Measurements from ENCODE around the gene CHURC1.

CHURC1 gene

GRCh38 chr14:64954491-64955240 lies 40.4 kb downstream of the CHURC1 start:
- no peak for TF ChIP-seq CTCF (IDR thresholded peaks at IDR 0.05; ENCODE audit: low read depth, low read length, missing control alignments)
- H3K4me3 ChIP-seq (ENCODE audit: low read depth, low read length), result no peak overlapping the region
- DNase-seq (ENCODE audit: low read depth), result no peak

DNA sequence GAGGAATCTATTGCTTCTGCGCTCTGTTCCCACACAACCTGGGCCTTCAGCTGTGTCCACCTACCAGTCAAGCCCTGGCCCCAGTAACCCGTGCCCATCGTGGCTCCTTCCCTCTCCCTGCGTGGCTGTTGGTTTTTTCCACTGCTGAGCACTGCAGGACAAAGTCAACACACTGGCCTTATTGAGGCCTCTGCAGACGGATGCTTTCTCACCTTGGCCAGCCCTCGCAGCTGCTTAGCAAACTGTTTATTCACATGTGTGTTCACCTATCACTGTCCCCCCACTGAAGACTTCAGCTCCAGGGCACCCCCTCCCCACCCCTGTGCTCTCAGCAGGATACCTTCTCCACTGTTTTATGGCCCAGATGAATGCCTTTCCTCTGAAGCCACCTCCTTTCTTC lies 41.0 kb downstream of the CHURC1 start:
- DNase-seq (ENCODE audit: low read depth), result no peak
- H3K4me3 ChIP-seq (ENCODE audit: low read depth, low read length), result no peak overlapping the region
- TF ChIP-seq CTCF (IDR thresholded peaks at IDR 0.05; ENCODE audit: low read depth, low read length, missing control alignments), result no peak

- no peak overlapping the region for H3K4me3 ChIP-seq (ENCODE audit: low read depth, low read length)
- no peak for TF ChIP-seq CTCF (IDR thresholded peaks at IDR 0.05; ENCODE audit: low read depth, low read length, missing control alignments)
- DNase-seq (ENCODE audit: low read depth), result no peak
Measured at GRCh38 chr14:64956697-64957406, 42.6 kb downstream of the CHURC1 start.

DNA sequence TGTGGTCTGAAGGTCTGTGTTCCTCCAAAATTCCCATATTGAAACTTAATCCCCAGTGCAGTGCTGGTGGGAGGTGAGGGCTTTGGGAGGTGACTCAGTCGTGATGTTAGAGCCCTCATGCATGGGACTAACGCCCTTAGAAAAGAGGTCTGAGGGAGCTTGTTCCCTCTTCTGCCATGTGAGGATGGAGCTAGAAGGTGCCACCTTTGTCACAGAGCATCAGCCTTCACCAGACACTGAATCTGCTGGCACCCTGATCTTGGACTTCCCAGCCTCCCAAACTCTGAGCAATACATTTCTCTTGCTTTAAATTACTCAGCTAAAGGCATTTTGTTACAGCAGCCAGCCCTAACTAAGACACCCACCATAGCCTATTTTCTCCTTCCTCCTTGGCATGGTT lies 43.9 kb downstream of the CHURC1 start:
- H3K4me3 ChIP-seq (ENCODE audit: low read depth, low read length), result no peak overlapping the region
- no peak for DNase-seq (ENCODE audit: low read depth)
- TF ChIP-seq CTCF (IDR thresholded peaks at IDR 0.05; ENCODE audit: low read depth, low read length, missing control alignments), result no peak

GRCh38 chr14:64958743-64959142 lies 44.5 kb downstream of the CHURC1 start:
- TF ChIP-seq CTCF (IDR thresholded peaks at IDR 0.05; ENCODE audit: low read depth, low read length, missing control alignments), result no peak
- DNase-seq (ENCODE audit: low read depth), result no peak
- H3K4me3 ChIP-seq (ENCODE audit: low read depth, low read length), result no peak overlapping the region

- TF ChIP-seq CTCF (IDR thresholded peaks at IDR 0.05; ENCODE audit: low read depth, low read length, missing control alignments), result peak; percentile 32
- DNase-seq (ENCODE audit: low read depth), result no peak
- no peak overlapping the region for H3K4me3 ChIP-seq (ENCODE audit: low read depth, low read length)
Measured at GRCh38 chr14:64960762-64961276, 46.6 kb downstream of the CHURC1 start.
